Smooth muscle cell (in vitro differentiated cells): ENCODE measurements around the gene BROX. TPM values are rescaled to one million over a fixed set of nuclear protein-coding genes. Genes with fewer than 3 reads are reported as not detected.
"Not testable (repeated sequence)": the region's sequence is repeated elsewhere in the genome, so short reads cannot be mapped to it uniquely, and the experiment has no call there.

ENCODE experiments used
- DNase-seq: peaks from one replicate; lab custom pipeline; 2025; ENCODE audit not compliant: unreplicated experiment; lab: John Stamatoyannopoulos, UW
- H2AFZ ChIP-seq: fragments of 200-600 bp; sonication (generic); 2 replicates; pipeline ENCODE4 v1.6.0; 2016; ENCODE audit warnings: antibody characterized with exemption, low read depth, mild to moderate bottlenecking
- H3F3A ChIP-seq: fragments of 200-600 bp; sonication (generic); 2 replicates; pipeline ENCODE4 v1.6.0; 2017; ENCODE audit warnings: antibody characterized with exemption, low read depth
- H3K27ac ChIP-seq: fragments of 200-600 bp; sonication (generic); 2 replicates; pipeline ENCODE4 v1.5.1; 2016; ENCODE audit warnings: low read depth, mild to moderate bottlenecking
- H3K27me3 ChIP-seq: fragments of 200-600 bp; sonication (generic); 2 replicates; pipeline ENCODE4 v1.6.1; 2016; ENCODE audit warnings: low read depth, mild to moderate bottlenecking
- H3K36me3 ChIP-seq: fragments of 200-600 bp; sonication (generic); 2 replicates; pipeline ENCODE4 v1.5.1; 2016; ENCODE audit warnings: low read depth
- H3K4me1 ChIP-seq: fragments of 200-600 bp; sonication (generic); 2 replicates; pipeline ENCODE4 v1.5.1; 2016; ENCODE audit warnings: low read depth
- H3K4me2 ChIP-seq: fragments of 200-600 bp; sonication (generic); 2 replicates; pipeline ENCODE4 v1.6.0; 2016; ENCODE audit warnings: mild to moderate bottlenecking
- H3K4me3 ChIP-seq: fragments of 200-600 bp; sonication (generic); 2 replicates; pipeline ENCODE4 v1.5.1; 2016; ENCODE audit warnings: mild to moderate bottlenecking
- H3K79me2 ChIP-seq: fragments of 200-600 bp; sonication (generic); 2 replicates; pipeline ENCODE4 v1.6.0; 2016; ENCODE audit warnings: low read depth, mild to moderate bottlenecking
- H3K9ac ChIP-seq: fragments of 200-600 bp; sonication (generic); 2 replicates; pipeline ENCODE4 v1.6.0; 2016; ENCODE audit warnings: low read depth
- H3K9me3 ChIP-seq: fragments of 200-600 bp; sonication (generic); replicated peaks from 2 replicates; pipeline ENCODE4 v1.5.1; 2016; ENCODE audit warnings: low read depth
- H4K20me1 ChIP-seq: fragments of 200-600 bp; sonication (generic); 2 replicates; pipeline ENCODE4 v1.6.0; 2016; ENCODE audit warnings: low read depth
- WGBS: methylation state at CpG from one replicate; pipeline ENCODE4 v1.1.7; 2016; ENCODE audit warnings: low lambda C conversion rate; 5-methylcytosine and 5-hydroxymethylcytosine counted together
- polyA plus RNA-seq: library from polyadenylated mRNA; unstranded; fragments of >200 nt; fragmentation: Nextera tagmentation; extraction: Ambion mirVana; gene quantifications from 2 replicates; pipeline ENCODE4 v1.2.1, GENCODE V29; 2016
- total RNA-seq: library from RNA; depleted of rRNA; stranded (reverse); fragments of >200 nt; gene quantifications from 2 replicates; pipeline ENCODE4 v1.2.3, GENCODE V29; 2014
- TF ChIP-seq, protein P1 (sequence below): fragments of 200-600 bp; sonication (generic); IDR thresholded peaks from 2 replicates; pipeline ENCODE4 v1.5.1; 2017; ENCODE audit warnings: borderline replicate concordance, mild to moderate bottlenecking, antibody characterized with exemption; ENCODE audit not compliant: insufficient read depth, poor library complexity, severe bottlenecking

Gene BROX, protein sequence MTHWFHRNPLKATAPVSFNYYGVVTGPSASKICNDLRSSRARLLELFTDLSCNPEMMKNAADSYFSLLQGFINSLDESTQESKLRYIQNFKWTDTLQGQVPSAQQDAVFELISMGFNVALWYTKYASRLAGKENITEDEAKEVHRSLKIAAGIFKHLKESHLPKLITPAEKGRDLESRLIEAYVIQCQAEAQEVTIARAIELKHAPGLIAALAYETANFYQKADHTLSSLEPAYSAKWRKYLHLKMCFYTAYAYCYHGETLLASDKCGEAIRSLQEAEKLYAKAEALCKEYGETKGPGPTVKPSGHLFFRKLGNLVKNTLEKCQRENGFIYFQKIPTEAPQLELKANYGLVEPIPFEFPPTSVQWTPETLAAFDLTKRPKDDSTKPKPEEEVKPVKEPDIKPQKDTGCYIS
- total RNA-seq (64.3 and 75.0 TPM in 2 replicates), polyA plus RNA-seq (13.3 and 15.9 TPM in 2 replicates)

DNA sequence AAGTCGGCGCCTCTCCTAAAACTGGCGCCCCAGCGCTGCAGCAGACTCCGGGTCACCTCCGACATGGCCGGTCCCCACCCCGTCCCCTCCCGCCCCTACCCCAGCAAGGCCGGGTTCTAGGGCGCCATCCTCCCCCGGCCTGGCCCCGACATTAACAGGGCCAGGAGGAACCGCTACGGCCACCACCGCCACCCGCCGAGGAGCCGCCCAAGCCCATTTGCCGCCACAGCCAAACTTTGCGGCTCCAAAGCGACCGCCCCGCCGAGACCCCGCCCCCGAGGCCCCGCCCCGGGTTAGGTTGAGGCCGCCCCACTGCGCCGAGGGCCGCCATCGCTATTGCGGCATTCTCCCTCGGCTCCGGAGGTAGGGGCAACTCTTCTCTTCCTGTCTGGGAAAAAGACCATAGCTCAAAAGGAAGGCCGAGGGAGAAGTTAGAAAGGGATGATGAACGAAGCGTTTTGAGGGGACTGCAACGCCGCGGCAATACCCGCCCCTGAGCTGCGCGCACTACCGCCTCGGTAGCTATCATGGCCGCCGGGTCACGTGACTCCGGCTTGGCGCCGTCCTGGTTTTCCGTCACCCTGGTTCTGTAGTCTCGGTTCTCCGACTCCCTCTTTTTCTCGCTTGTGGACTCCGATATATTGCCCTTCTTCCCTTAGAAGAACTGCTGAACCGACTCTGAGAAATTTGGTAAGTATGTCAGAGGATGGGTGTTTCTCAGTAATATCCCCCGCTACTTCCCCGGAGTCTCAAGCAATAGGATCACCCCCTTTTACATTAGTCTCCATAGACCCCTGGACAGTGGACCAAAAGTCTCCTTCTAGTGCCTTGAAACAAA is at the start of gene BROX, which contains the start of gene AIDA:
Gene BROX (plus strand): TSS at position 312 of the 838 bp plus-strand sequence. CDS start 3,136 bp downstream, outside the sequence.
Gene AIDA (minus strand): TSS at position 239 of the 838 bp plus-strand sequence. CDS start 174 bp downstream, at position 65.
- Histone ChIP-seq H3K79me2 (peaks cover 49% of the 10 kb centered on the region), H3K9ac (peak within 1 kb of the TSS; percentile 94), H3K27me3 (no peaks in the 10 kb centered on the region), H3K36me3 (no peaks in the 10 kb centered on the region), H3K4me1 (peaks cover 11% of the 10 kb centered on the region), H3K27ac (peak within 1 kb of the TSS; percentile 99), H3F3A (peaks cover 3% of the 10 kb centered on the region), H2AFZ (peak within 1 kb of the TSS; percentile 99), H3K9me3 (no peaks in the 10 kb centered on the region), H4K20me1 (peaks cover 13% of the 10 kb centered on the region), H3K4me2 (peak within 1 kb of the TSS; percentile 96), H3K4me3 (peak within 1 kb of the TSS; percentile 85)
- TF ChIP-seq, protein P1, sequence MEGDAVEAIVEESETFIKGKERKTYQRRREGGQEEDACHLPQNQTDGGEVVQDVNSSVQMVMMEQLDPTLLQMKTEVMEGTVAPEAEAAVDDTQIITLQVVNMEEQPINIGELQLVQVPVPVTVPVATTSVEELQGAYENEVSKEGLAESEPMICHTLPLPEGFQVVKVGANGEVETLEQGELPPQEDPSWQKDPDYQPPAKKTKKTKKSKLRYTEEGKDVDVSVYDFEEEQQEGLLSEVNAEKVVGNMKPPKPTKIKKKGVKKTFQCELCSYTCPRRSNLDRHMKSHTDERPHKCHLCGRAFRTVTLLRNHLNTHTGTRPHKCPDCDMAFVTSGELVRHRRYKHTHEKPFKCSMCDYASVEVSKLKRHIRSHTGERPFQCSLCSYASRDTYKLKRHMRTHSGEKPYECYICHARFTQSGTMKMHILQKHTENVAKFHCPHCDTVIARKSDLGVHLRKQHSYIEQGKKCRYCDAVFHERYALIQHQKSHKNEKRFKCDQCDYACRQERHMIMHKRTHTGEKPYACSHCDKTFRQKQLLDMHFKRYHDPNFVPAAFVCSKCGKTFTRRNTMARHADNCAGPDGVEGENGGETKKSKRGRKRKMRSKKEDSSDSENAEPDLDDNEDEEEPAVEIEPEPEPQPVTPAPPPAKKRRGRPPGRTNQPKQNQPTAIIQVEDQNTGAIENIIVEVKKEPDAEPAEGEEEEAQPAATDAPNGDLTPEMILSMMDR = no peak
- 1% methylated on average over 46 of the region's 62 CpGs for WGBS
- DNase-seq = peak; percentile 93

DNA sequence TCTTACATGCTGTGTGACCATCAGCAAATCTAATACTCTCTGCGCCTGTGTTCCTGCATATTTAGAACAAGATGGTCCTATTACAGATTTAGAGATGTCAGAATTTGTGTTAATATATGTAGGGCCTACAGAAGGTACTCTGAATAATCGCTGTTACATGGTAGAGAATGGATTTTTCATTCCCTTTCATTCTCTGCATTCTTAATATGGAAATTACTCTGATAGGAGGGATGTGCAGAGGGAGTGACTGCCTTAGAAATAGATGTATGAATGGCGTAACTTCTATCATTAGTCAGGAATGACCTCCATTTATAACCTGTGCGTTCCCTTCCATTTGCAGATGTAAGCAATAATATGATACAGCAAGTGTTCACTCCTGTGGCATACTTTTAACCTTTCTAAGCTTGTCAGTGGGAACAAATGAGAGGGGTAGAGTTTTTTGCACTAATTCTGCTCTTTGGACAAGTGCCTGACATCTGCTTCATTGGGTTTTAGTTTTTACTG is 48.9 kb upstream of the BROX start:
- Histone ChIP-seq H4K20me1 (peaks cover 8% of the 10 kb centered on the region), H3K9me3 (no peaks in the 10 kb centered on the region), H3K79me2 (no peaks in the 10 kb centered on the region), H2AFZ (no peak overlapping the region), H3K27me3 (no peaks in the 10 kb centered on the region), H3K9ac (no peak overlapping the region), H3K27ac (no peak overlapping the region), H3F3A (peaks cover 3% of the 10 kb centered on the region), H3K4me1 (no peaks in the 10 kb centered on the region), H3K36me3 (peaks cover 62% of the 10 kb centered on the region), H3K4me2 (no peak overlapping the region), H3K4me3 (no peak overlapping the region)
- no peak for DNase-seq
- TF ChIP-seq, protein P1 = no peak
- 96% methylated on average over 4 of the region's 4 CpGs for whole genome bisulfite sequencing

DNA sequence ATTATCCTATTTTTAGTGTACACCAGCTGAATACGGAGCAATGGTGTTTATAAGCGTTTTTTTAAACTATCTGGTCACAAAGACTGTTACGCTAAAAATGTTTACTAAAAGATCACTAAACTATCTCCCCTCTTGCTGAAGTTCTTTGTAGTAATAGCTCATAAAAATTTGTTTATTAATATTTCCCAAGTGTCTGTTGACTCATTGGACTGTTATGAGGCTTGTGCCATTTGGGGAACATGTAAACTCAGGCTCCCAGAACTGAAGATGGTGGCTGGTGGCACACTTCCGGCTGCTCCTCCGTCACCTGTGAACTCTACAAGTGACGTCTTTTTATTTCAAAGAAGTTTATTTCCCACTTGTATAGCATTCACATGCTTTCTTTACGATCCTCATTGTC is 46.4 kb upstream of the BROX start:
- Histone ChIP-seq H3K27ac (peak overlapping the region; percentile 3), H3K36me3 (peaks cover 45% of the 10 kb centered on the region), H3K79me2 (no peaks in the 10 kb centered on the region), H3K4me1 (no peaks in the 10 kb centered on the region), H2AFZ (no peak overlapping the region), H3K9ac (no peak overlapping the region), H3F3A (peaks cover 2% of the 10 kb centered on the region), H3K4me3 (no peak overlapping the region), H3K27me3 (no peaks in the 10 kb centered on the region), H4K20me1 (peaks cover 8% of the 10 kb centered on the region), H3K9me3 (no peaks in the 10 kb centered on the region), H3K4me2 (no peak overlapping the region)
- TF ChIP-seq, protein P1 = no peak
- DNase-seq = no peak
- 84% methylated on average over 7 of the region's 7 CpGs for WGBS

DNA sequence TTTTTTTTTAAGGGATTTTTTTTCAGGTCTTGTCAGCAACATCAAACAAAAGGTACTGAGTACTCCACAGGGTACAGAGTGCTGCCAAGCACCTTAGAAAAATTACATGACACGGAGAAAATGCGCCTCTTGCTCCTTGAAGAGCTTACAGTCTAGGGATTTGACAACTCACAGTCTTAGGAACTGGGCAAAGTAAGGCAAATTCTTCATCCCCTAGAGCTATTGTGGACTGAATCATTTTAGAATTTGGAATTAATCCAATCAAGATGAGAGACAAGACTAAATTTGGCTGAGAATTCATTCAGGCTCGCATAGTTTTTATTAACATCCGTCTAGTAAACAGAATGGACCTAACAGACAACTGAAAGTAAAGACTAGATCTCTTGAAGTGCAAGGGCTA is 44.2 kb upstream of the BROX start:
- H3F3A ChIP-seq, H3K4me3 ChIP-seq, H4K20me1 ChIP-seq, H3K9me3 ChIP-seq, H3K9ac ChIP-seq, H3K27me3 ChIP-seq, DNase-seq, H3K4me1 ChIP-seq, H3K4me2 ChIP-seq, H3K79me2 ChIP-seq, H2AFZ ChIP-seq, H3K27ac ChIP-seq: not testable (repeated sequence)
- H3K36me3 ChIP-seq = peaks cover 28% of the 10 kb centered on the region
- WGBS = no CpG with 5 or more reads among the region's 4 CpGs

DNA sequence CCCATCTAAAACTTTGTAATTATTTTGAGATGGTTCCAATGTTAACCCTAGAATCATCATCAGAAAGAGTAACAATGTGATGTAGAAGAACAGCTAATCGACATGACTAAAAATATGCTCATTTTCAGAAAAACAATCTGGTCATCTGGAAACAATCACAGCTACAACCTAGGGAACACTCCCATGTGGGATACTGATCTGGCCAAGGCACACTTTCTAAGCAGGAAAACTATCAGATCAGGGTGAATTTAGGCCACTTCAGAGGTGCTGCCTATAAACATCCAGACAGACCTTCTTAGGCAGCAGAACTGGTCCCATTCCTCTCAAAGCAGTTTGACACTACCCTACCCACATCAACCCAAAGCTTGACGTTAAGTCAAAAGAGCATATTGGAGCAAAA is 43.3 kb upstream of the BROX start:
- H4K20me1 ChIP-seq, H3K79me2 ChIP-seq, H2AFZ ChIP-seq, H3K4me2 ChIP-seq, DNase-seq, H3K9me3 ChIP-seq, H3K27me3 ChIP-seq, H3K4me1 ChIP-seq, H3K4me3 ChIP-seq, H3K9ac ChIP-seq, H3K27ac ChIP-seq, H3F3A ChIP-seq: not testable (repeated sequence)
- H3K36me3 ChIP-seq = peaks cover 21% of the 10 kb centered on the region
- WGBS = 86% methylated on average over 1 of the region's 2 CpGs
